HG03196 (cell line): Measurements from ENCODE around the gene TRIM66.

Source experiments
- ATAC-seq: cut with Tn5 transposase; IDR thresholded peaks from one replicate; pipeline ENCODE4 v1.9.1; 2021; ENCODE audit not compliant: unreplicated experiment

TRIM66 gene

GRCh38 chr11:8612522-8612921, 69.9 kb downstream of the TRIM66 start:
- ATAC-seq: no peak

GRCh38 chr11:8610532-8611116, 71.8 kb downstream of the TRIM66 start:
- ATAC-seq: no peak

GRCh38 chr11:8608652-8609051, 73.8 kb downstream of the TRIM66 start:
- no peak for ATAC-seq

GRCh38 chr11:8605971-8606563, 76.4 kb downstream of the TRIM66 start:
- ATAC-seq: no peak

GRCh38 chr11:8604078-8604723, 78.3 kb downstream of the TRIM66 start:
- ATAC-seq: peak; percentile 55

- no peak for ATAC-seq
Observed at GRCh38 chr11:8603696-8604077, 78.8 kb downstream of the TRIM66 start.

GRCh38 chr11:8601376-8602133, 80.9 kb downstream of the TRIM66 start:
- ATAC-seq: no peak

GRCh38 chr11:8598506-8598905, 84.0 kb downstream of the TRIM66 start:
- ATAC-seq: no peak

GRCh38 chr11:8597182-8597581, 85.3 kb downstream of the TRIM66 start:
- ATAC-seq: no peak

- no peak for ATAC-seq
Observed at GRCh38 chr11:8596504-8597046, 85.9 kb downstream of the TRIM66 start.

GRCh38 chr11:8593935-8594909, 88.2 kb downstream of the TRIM66 start, which contains the start of gene STK33:
Gene STK33, minus strand, starts transcription at chr11:8594228. Its CDS starts 119,323 bp downstream, at chr11:8474905.
- ATAC-seq: peak; percentile 96

GRCh38 chr11:8593455-8593854, 89.0 kb downstream of the TRIM66 start:
- no peak for ATAC-seq

- no peak for ATAC-seq
Observed at GRCh38 chr11:8587915-8588314, 94.5 kb downstream of the TRIM66 start.

GRCh38 chr11:8586805-8587204, 95.7 kb downstream of the TRIM66 start:
- no peak for ATAC-seq

- ATAC-seq: no peak
Observed at GRCh38 chr11:8586184-8586583, 96.3 kb downstream of the TRIM66 start.

GRCh38 chr11:8584511-8584910, 98.0 kb downstream of the TRIM66 start:
- no peak for ATAC-seq

- no peak for ATAC-seq
Observed at GRCh38 chr11:8584082-8584481, 98.4 kb downstream of the TRIM66 start.

GRCh38 chr11:8581300-8581699, 101.2 kb downstream of the TRIM66 start:
- ATAC-seq: no peak

GRCh38 chr11:8577791-8578581, 104.5 kb downstream of the TRIM66 start:
- ATAC-seq: no peak

- ATAC-seq: no peak
Observed at GRCh38 chr11:8574798-8575197, 107.7 kb downstream of the TRIM66 start.
